ENCODE measurements around the gene FSIP2. TPM values are rescaled to one million over a fixed set of nuclear protein-coding genes. Genes with fewer than 3 reads are reported as not detected.

The FSIP2 gene
- total and polyA plus RNA-seq, 2 of the 8 experiments (the other 6 are each of a cell fraction or from before 2014, with no cell fraction given) = 0.47 to 1.4 TPM

- TF ChIP-seq SAP30 (IDR thresholded peaks at IDR 0.05; ENCODE audit: insufficient read depth, insufficient replicate concordance, low read length) (no peak), KDM1A (IDR thresholded peaks at IDR 0.05; ENCODE audit: borderline replicate concordance, low read length) (peak; percentile 5; the same call in 1 of the 2 replicates), CEBPB (IDR thresholded peaks at IDR 0.05; ENCODE audit: low read depth, low read length) (0 out of 2 replicates have a peak, but pooled peaks have one; percentile 9)
Measured at GRCh38 chr2:185738679-185739472, at the start of gene FSIP2 (continued).

Measured in H1 (cell line).